Endothelial cell of umbilical vein (primary cell): ENCODE results near the gene KLF16.

ENCODE experiments used
- CTCF ChIP-seq, 2 donors: IDR thresholded peaks; 1 replicate in 1 of 2; 2 replicates in 1 of 2; pipeline ENCODE4 v1.5.1; 2011; ENCODE audit warnings: low read length in 2 of 2, mild to moderate bottlenecking in 2 of 2, moderate library complexity in 2 of 2, control low read depth in 1 of 2, inconsistent platforms in 1 of 2, low read depth in 1 of 2; ENCODE audit not compliant: insufficient read depth in 1 of 2; ENCODE audit errors: extremely low read depth in 1 of 2
- EZH2 ChIP-seq: IDR thresholded peaks from 2 replicates; pipeline ENCODE4 v1.6.1; 2012; ENCODE audit warnings: borderline replicate concordance, low read depth, mild to moderate bottlenecking, moderate library complexity, low read length, inconsistent platforms; ENCODE audit not compliant: severe bottlenecking
- POLR2A ChIP-seq: IDR thresholded peaks from 2 replicates; pipeline ENCODE4 v1.6.1; 2012; ENCODE audit warnings: low read depth, mild to moderate bottlenecking, control low read depth, low read length

GRCh38 chr19:1910177-1910576 lies 46.8 kb upstream of the KLF16 start:
- TF ChIP-seq EZH2 (no peak), CTCF (IDR thresholded peaks at IDR 0.05; ENCODE audit: extremely low read depth in 1 of 2, insufficient read depth in 1 of 2, low read depth in 1 of 2, low read length in 2 of 2) (no peak), POLR2A (no peak)
